ENCODE data around the gene TCF19.

Gene TCF19

GRCh38 chr6:31209137-31209536 is 50.7 kb downstream of the TCF19 start:
- DNase-seq (ENCODE audit: low read depth): no peak

DNA sequence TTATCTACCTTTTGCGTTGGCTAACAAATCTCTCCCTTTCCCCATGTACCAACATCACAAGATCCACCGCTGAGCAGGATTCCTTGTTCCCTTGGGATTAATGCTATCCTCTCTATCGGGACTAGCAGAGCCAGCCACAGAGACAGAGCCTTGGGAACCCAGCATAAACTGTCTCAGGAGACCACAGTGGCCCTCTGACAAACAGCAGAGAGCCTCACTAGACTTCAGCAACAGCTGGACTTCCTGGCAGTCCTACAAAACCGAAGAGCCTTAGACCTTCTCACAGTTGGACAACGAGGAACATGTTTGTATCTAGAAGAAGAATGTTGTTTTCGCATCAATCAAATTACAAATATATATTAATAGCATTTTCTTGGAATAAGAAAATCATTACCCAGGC is 51.7 kb downstream of the TCF19 start:
- DNase-seq (ENCODE audit: low read depth): no peak

- no peak for DNase-seq (ENCODE audit: low read depth)
These were observed 52.5 kb downstream of the TCF19 start for GRCh38 chr6:31210741-31211532.
